ENCODE results near the gene CCR5AS.
"Not testable (repeated sequence)": the region's sequence is repeated elsewhere in the genome, so short reads cannot be mapped to it uniquely, and the experiment has no call there.

CCR5AS gene

DNA sequence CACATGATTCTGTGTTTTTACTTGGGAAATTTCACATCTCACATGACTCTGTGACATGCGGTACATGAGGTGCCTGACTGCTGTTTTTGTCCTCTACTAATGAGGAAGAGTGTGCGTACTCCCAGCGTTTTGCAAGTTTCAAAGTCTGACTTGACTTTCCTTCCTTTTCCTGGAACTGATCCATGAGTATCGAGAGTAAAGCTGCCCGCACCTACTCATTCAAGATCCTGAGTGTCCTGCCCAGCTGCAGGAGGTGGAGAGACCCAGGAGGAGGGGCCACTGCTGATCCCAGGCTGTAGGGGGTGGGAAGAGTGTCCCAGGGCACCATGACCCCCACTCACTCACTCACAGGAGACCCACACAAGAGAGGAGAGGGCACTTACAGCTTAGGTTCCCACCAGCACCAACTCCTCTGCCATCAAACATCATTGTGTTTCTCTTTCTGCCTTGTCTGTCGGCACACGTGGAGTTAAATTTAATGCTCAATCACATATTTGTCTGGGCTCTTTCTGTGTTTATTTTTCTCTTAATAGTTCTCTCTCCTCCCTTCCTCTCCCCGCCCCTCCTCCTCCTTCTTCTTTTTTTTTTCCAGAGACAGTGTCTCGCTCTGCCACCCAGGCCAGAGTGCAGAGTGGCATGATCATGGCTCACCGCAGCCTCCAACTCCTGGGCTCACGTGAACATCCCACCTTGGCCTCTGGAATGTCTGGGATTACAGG, 1.4 kb downstream of the CCR5AS start:
- no peak for DNase-seq (ENCODE audit: low read depth in 2 of 3, low spot score in 1 of 3)

DNA sequence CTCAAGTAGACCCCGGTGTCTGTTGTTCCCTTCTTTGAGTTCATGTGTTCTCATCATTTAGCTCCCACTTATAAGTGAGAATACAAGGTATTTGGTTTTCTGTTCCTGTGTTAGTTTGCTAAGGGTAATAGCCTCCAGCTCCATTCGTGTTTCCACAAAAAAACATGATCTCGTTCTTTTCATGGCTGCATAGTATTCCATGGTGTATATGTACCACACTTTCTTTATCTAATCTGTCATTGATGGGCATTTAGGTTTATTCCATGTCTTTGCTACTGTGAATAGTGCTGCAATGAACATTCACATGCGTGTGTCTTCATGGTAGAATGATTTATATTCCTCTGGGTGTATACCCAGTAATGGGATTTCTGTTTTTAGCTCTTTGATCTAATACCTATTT, 4.0 kb downstream of the CCR5AS start:
- DNase-seq (ENCODE audit: low read depth in 2 of 3, low spot score in 1 of 3), result not testable (repeated sequence)

DNA sequence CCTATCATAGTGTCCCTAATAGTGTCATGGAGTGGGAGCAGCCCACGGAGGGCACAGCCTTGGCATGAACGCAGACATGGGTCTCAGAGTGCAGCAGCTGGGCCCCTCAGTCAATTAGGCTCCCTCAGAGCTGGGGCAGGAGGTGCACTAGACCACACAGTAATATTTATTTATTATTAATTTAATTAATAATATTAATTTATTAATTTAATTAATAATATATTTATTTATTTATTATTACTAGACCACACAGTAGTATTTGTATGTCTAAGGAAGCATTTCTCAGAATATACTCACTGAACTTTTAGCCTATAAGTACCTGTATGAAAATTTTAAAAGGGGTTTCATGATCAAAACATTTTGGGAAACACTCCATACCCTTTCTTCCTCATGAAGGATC, 5.3 kb downstream of the CCR5AS start:
- no peak for DNase-seq (ENCODE audit: low read depth in 2 of 3, low spot score in 1 of 3)

DNA sequence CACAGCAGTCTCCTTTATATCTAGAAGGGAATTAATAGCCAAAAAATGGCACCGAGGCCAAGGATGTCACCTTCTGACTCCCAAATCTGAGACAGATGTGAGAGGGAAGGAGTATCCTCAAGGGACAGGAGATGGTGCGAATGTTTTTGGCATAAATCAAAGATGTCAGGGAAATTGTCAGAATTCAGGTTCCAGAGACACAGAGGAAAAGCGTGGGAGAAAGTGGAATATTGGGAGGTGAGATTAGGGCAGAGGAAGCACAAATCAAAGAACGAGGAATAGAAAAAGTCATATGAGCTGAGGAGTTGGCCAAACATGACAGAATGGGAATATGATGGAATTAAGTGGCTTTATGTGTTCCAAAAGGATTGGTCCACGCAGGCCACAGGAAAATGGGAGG, 6.0 kb downstream of the CCR5AS start:
- no peak for DNase-seq (ENCODE audit: low read depth in 2 of 3, low spot score in 1 of 3)

DNA sequence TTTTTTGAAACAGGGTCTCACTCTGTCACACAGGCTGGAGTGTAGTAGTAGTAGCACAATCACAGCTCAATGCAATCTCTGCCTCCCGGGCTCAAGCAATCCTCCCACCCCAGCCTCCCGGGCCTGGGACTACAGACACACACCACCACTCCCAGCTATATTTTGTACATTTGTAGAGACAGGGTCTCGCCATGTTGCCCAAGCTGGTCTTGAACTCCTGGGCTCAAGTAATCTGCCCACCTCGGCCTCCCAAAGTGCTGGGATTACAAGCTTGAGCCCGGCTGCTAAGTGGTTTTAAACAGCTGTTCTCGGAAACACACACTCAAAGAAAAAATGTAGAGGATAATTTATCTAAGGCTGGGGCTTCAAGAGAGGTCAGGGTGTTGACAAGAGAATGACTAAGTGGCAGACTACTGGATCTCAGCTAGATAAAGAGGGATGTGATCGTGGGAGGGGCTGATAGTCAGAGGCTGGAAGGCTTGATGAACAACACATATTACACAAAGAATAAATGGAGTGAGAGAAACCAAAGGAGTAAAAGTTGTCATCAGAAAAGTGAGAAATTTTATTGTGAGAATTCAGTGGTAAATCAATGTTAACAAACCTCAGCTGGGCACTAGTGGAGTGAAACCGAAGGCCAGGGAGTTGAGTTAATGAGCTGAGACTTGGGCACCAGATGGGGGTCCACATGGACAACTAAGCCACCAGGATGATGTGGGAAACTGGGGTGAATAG, 6.7 kb downstream of the CCR5AS start:
- no peak for DNase-seq (ENCODE audit: low read depth in 2 of 3, low spot score in 1 of 3)

DNA sequence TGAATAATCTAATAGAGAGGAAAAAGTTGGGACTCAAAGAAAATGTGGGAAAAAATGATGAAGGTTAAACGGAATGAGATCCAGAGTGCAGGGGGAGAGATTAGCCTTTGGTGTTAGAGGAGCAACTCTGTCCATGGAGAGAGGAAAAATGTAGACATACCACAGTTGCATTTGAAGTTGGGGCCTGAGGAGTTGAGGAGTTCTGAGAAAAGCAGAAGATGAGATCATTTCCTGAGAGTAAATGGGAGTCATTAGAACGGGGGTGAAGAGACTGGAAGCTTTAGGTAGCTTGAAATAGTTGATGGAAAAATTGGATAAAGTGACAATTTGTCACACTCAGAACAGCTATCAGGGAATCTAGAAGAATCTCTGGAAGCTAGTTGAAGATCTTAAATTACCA, 7.3 kb downstream of the CCR5AS start:
- no peak for DNase-seq (ENCODE audit: low read depth in 2 of 3, low spot score in 1 of 3)

DNA sequence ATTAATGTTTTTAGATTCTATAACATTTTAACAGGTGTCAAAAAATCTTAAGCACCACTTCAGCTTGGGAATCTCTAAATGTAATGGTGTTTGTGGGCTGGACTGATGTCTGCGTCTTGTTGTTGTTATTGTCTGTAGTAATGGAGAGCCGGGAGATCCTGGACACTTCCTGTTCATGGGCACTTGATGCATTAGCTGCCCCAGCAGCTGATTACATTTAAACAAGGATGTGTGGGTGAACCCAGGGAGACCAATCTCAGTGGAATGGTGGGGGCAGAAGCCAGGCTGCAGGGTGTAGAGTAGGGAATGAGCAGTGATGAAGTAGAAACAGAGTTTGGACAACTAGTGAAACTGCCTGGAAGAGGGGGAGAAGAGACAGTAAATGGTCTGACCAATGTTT, 7.8 kb downstream of the CCR5AS start:
- DNase-seq (ENCODE audit: low read depth in 2 of 3, low spot score in 1 of 3), result no peak

DNA sequence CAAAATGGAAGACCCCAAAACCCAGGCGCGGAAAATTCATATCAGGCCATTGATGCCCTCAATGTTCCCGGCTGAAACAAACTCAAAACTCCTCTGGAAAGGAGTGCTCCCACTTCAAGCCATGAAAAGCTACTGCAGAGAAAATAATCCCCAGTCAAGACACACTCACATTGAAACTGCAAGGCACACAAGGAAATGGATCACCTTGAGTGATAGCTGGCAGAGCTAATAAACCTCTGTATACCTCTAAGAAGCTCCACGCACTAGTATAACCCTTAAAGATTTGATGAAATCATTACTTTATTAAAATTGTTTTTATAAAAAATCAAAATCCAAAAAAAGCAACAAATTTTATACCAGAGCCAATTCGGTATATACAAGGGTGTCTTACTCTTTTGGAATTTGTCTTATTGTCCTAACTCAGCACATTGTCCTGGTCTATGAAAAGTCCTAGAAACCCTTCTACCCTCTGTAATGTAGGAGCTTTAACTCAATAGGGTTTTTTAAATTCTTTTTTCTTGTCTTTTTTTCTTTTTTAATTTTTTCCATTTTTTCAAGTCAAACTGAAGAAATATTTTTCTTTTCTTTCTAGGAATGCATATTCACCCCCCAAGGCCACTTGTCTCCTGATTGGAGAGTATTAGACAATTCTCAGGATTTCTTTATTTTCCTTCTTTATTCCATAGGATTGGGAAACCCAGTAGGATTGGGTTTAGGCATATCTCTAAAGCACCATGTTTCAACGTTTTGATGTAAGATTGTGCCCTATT, 8.5 kb downstream of the CCR5AS start:
- DNase-seq (ENCODE audit: low read depth in 2 of 3, low spot score in 1 of 3), result no peak

DNA sequence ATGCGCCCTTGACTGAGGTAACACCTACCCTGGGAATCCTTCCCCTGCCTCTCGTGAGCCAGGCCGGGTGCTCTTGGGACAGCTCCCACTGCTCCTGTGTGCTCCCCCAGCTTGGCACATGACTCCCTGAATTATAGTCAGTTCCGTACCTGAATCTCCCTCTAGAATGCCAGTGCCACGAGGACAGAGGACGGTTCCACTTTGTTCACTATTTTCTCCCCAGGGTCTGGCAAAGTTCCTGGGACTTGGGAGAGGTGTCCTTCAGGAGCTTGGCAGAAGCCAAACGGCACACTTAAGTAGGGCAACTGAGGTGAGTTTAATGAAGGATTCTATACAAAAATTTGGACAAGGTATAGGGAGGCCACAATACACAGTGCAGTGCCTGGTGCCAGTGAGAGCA, 9.8 kb downstream of the CCR5AS start:
- DNase-seq (ENCODE audit: low read depth in 2 of 3, low spot score in 1 of 3), result no peak

DNA sequence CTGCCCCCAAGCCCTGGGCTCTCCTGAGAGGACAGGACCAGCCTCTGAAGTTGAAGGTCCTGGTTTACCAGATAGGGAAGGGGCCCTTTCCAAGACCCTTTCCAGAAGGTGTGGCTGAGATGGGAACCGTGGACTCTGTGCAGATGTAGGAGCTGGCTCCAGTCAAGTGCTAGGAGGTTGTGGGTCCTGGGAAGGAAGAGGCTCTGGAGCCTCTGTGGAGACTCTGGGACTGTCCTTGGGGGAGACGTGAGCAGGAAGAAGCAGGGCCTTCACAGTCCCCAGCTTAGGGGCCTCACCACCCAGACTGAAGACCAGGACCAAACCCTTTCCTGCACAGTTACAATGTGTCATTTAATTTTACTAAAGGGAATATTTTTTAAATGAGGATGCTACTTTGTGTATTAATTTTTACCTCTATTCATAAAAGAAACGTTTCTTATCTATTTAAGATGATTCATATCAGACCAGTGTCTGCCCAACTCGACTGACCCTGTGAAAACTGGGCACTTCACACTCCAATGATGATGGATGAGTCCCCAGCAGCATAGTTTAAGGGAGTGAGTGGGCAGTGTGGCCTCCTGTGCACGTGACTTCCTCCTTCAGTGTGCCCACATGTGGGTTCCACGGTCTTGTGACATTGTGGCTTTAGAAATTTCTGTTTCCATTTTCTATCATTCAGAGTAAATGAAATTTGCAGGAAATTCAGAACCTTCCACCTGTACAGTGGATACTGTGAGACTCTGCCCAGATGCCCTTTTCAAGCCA, 10.9 kb downstream of the CCR5AS start:
- DNase-seq (ENCODE audit: low read depth in 2 of 3, low spot score in 1 of 3), result no peak

DNA sequence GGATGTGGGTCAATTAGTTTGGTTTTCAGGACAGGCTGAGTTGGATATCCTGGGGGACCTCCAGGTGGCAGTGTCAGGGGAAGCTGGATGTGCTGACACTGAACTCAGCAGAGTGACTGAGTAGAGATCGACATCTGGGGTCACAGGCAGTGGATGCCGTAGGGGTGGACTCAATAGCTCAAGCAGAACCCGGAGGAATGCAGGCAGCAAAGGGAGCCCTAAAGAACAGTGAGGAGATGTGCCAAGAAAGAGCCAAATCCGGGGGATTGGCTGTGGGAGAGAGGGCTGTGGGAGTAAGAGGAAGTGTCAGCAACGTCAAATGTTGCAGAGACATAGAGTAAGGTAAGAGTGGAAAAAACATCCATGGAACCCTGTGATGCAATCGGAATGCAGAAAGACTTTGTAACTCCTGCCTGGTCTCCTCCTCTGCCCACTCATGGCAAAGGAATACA, 11.6 kb downstream of the CCR5AS start:
- no peak for DNase-seq (ENCODE audit: low read depth in 2 of 3, low spot score in 1 of 3)

DNA sequence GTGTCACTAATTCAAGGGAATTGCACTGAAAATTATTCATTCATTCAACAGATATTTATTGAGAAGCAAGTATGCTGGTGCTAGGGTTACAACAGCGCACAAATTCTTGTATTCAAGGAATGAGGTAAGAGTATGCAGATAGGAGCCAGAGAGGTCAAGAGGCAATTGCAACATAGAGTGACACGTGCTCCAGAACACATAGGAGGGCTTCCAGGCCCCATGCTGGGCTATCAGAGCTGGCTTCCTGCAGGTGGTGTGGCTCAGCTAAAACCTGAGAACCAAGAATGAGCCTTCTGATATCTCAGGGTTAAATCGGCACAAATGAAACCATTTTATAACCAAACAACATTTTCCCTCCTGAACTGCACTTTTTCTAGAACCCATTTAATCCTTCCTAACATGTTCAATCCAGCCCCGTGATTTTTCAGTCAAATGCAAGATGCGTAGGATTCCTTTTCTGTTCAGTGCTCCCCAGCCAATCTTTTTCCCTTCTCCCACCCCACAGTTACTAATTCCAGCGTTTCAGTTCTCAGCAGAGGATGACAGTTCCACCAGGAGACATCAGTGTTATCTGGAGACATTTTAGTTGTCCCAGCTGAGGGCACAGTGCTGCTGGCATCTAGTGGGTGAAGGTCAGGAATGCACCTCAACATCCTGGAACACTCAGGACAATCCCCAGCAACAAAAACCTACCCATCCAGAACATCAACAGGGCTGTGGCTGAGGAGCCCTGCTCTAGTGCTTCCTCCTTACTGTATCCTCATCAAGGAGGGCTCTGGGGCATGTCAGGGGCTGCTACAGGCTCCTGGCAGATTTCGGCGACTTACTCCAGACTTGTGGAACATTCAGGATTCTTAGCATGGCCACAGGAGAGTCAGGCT, 13.1 kb downstream of the CCR5AS start:
- DNase-seq (ENCODE audit: low read depth in 2 of 3, low spot score in 1 of 3), result no peak

DNA sequence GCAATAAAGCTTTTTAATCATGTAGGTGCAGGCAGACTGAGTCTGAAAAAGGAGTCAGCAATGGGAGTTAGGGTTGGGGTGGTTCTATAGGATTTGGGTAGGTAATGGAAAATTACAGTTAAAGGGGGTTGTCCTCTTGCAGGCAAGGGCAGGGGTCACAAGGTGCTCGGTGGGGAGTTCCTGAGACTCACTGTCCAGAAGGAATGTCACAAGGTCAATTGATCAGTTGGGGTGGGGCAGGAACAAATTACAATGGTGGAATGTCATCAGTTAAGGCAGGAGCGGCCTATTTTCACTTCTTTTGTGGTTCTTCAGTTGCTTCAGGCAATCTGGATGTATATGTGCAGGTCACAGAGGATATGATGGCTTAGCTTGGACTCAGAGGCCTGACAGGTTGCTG, 13.9 kb downstream of the CCR5AS start:
- DNase-seq (ENCODE audit: low read depth in 2 of 3, low spot score in 1 of 3), result no peak

DNA sequence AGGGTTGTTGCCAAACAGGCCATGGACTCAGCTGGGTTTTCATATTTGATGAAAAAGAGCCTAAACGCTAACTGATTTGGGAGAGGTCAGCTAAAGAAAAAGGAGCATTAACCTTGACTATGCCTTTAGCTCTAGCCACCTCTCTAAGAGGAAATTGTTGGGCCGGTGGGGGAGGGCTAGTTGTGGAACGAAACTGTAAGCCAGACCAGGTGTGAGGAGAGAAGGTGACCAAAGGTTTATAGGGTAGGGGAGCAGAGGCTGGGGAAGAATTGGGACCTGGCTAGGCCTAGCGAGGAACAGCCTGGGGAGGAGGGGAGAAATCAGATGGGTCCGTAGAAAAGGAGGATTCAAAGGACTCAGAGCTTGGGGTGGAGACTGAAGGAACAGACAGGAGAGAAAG, 15.3 kb downstream of the CCR5AS start:
- not testable (repeated sequence) for DNase-seq (ENCODE audit: low read depth in 2 of 3, low spot score in 1 of 3)

DNA sequence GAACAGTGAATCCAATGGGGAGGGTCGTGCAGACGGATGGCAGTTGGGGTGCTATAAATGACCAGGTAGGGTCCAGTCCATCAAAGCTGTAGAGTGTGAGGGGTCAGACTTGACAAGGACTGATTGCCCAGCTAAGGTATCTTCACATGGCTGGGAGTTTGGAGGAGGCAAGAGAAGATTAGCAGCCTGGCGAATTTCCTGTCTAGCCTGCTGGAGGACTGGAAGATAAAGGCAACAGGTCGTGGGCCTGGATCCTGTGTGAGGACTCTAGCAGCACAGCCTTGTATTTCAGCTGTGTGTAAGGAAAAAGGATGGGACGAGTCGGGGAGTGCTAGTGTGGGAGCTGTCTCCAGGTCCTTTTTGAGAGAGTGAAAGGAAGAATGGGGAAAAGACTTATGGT, 17.6 kb downstream of the CCR5AS start:
- DNase-seq (ENCODE audit: low read depth in 2 of 3, low spot score in 1 of 3), result no peak

DNA sequence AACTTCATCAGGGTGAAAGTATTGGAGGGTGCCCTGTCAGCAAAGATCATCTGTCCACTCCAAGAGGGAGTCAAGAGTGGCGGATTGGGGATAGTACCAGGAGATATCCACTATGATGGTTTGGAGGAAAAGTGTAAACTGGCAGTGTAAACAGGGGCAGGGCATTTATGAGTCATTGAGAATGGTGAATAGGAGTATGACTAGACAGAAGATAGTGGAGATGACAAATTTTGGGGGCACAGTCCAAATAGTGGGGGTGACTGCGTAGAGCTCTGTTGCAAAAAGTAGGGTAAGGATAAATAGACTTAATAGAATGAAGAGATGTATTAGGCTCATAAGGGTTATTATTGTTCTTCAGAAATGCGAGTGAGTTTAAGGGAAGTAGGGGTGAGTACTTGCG, 18.0 kb downstream of the CCR5AS start:
- DNase-seq (ENCODE audit: low read depth in 2 of 3, low spot score in 1 of 3), result not testable (repeated sequence)

DNA sequence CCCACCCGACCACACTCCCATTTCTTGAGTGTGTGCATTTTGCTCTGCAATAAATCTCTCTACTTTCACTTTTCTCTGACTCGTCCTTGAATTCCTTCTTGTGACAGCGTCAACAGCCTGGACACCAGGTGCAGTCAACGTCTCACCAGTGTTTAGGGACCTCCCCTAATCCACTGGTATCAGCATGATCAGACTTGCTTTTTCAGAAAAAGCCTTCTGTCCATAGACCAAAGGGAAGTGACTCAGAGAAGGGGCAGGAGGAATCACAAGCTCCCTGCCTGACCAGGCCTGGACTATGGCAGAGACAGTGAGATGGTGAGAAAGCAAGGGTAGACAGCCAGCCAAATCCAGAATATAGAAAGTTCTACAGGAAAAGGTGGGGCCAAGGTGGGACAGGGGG, 20.7 kb downstream of the CCR5AS start:
- DNase-seq (ENCODE audit: low read depth in 2 of 3, low spot score in 1 of 3), result no peak

DNA sequence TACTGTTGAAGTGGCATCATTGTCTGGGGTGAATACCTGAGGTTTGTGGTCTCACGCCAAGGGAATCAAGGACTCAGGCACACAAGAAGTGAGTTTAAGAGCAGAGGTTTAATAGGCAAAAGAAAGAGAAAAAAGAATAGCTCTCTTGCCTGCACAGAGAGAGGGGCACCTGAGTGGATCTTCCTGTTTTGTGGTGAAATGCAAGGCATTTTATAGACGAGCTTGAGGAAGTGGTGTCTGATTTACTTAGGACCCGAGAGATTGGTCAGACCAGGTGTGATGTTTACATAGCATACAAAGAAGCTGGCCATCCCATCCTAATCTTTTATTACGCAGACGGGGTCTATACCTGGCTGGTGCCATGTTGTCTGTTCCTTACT, 22.9 kb downstream of the CCR5AS start:
- DNase-seq (ENCODE audit: low read depth in 2 of 3, low spot score in 1 of 3), result no peak

DNA sequence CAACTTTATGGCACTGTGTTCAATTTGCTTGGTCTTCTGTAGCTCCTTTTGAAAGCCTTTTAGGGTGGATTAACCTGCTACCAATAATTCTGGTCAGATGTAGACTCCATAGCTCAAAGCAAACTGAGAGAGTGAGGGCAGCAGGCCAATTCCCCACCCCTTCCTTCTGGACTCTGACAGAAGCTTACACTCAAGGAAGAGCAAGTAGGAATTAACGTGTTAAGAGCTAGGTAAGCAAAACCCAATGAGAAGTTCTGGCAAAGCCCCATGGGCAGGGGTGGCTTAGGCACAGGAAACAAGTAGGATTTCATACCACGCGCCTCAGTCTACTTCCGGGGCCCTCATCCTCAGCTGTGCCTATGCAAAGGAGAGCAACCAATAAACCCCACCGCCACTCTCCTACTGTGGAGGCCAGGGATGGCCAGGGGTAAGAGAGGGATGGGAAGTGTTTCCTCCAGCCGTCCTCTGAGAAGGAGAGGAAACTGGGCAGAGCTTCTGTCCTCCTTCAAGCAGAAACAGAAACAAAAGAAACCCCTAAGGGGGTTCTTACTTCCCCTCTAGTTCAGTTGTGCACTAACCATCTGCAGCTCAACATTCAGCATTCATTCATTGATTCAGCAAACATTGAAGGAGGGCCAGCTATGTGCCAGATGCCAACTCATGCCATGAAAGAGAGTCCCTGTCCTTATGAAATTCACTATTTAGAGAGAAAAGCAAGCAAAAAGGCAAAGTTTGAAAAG, 23.5 kb downstream of the CCR5AS start:
- DNase-seq (ENCODE audit: low read depth in 2 of 3, low spot score in 1 of 3), result no peak

DNA sequence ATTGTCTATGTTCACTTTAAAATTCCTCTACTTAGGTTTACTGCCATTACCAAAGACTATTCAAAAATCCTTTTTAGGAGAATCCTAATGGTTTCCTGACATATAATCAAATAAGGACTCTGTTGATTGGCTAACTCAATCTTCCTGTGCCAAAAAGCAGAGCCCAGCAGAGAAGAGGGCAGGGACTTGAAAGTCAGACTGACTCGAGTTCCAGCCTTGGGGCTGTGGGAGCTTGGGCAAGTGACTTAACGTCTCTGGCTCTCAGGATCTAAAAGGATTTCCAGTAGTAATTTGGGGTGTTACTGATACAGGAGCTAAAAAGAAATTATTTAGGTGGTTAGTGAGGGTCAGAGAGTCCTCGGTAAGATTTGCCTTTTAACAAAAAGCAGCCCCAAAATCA, 25.2 kb downstream of the CCR5AS start:
- DNase-seq (ENCODE audit: low read depth in 2 of 3, low spot score in 1 of 3), result no peak

All from stimulated activated CD4-positive, alpha-beta T cell treated with anti-CD3 and anti-CD28 coated beads, Interleukin-12 subunit alpha, Interleukin-12 subunit beta, amount 100 ng/mL, for 48 hours (primary cell).